HepG2 (cell line): Measurements from ENCODE around the gene CLDN14. TPM values are rescaled to one million over a fixed set of nuclear protein-coding genes. Genes with fewer than 3 reads are reported as not detected.

Experiments
- ATAC-seq: fragments of 200-7000 bp; cut with Tn5 transposase; 3 replicates; pipeline ENCODE4 v1.9.1; 2020; ENCODE audit warnings: mild to moderate bottlenecking, moderate library complexity
- BruUV-seq: library from RNA; stranded (reverse); fragments of 400-500 nt; replicated peaks from 2 replicates; lab custom pipeline; 2021; lab: Mats Ljungman, UMichigan
- CTCF ChIA-PET: fragments of 300-600 bp; formaldehyde crosslinking; extraction: SDS; loops from one replicate; lab custom pipeline; 2021; ENCODE audit warnings: low total read pairs, inconsistent platforms, low intra/inter-chr PET ratio; lab: Yijun Ruan, JAX
- POLR2A ChIA-PET: fragments of 350-600 bp; sonication (Branson Sonifier 250); formaldehyde crosslinking; loops from one replicate; lab custom pipeline; 2020; ENCODE audit warnings: antibody characterized with exemption, inconsistent platforms; lab: Yijun Ruan, JAX
- DNase-seq: peaks from one replicate; pipeline ENCODE4 v3.0.0-alpha.2; 2015; ENCODE audit warnings: low spot score
- FAIRE-seq: peaks from 3 replicates; lab custom pipeline; 2011; peaks lifted over from hg19 to GRCh38; lab: Jason Lieb, UNC
- H2AFZ ChIP-seq: one replicate; pipeline ENCODE4 v1.6.1; 2011; ENCODE audit warnings: low read length, inconsistent platforms
- H3K27ac ChIP-seq: fragments of 300-600 bp; 3 replicates; pipeline ENCODE4 v1.8.0; 2011; ENCODE audit warnings: mixed run types, mild to moderate bottlenecking, mixed read lengths, low read length, inconsistent platforms; ENCODE audit not compliant: insufficient read depth; ENCODE audit errors: extremely low read length
- H3K27me3 ChIP-seq, 2 experiments: fragments of 200-600 bp in 1 of 2; 2 replicates in 1 of 2; 3 replicates in 1 of 2; pipeline versions ENCODE4 v1.6.0 to v1.8.0; 2011; ENCODE audit warnings: low read length in 2 of 2, mild to moderate bottlenecking in 2 of 2, moderate library complexity in 2 of 2, inconsistent platforms in 1 of 2; ENCODE audit not compliant: insufficient read depth in 2 of 2, control insufficient read depth in 1 of 2
- H3K36me3 ChIP-seq, 2 experiments: fragments of 200-600 bp in 1 of 2; replicated peaks in 1 of 2; 2 replicates in 1 of 2; 3 replicates in 1 of 2; pipeline versions ENCODE4 v1.5.1 to v1.8.0; 2011; ENCODE audit warnings: low read length in 2 of 2, inconsistent platforms in 1 of 2; ENCODE audit not compliant: insufficient read depth in 2 of 2, control insufficient read depth in 1 of 2
- H3K4me1 ChIP-seq: 2 replicates; pipeline ENCODE4 v1.5.1; 2012; ENCODE audit warnings: low read length, inconsistent platforms; ENCODE audit not compliant: insufficient read depth
- H3K4me2 ChIP-seq: 2 replicates; pipeline ENCODE4 v1.6.0; 2011; ENCODE audit warnings: low read depth, low read length, inconsistent platforms
- H3K4me3 ChIP-seq, 3 experiments: fragments of 200-600 bp in 1 of 3; sonication (generic), shearing (Covaris generic) in 1 of 3; replicated peaks in 1 of 3; 2 replicates each; pipeline ENCODE4 v1.5.1; 2011 to 2016; ENCODE audit warnings: low read length in 3 of 3, inconsistent platforms in 2 of 3, low read depth in 2 of 3, mild to moderate bottlenecking in 2 of 3, control low read depth in 1 of 3, mixed read lengths in 1 of 3; ENCODE audit not compliant: insufficient read depth in 1 of 3
- H3K79me2 ChIP-seq: one replicate; pipeline ENCODE4 v1.6.1; 2011; ENCODE audit warnings: low read length, inconsistent platforms; ENCODE audit not compliant: insufficient read depth
- H3K9ac ChIP-seq: 2 replicates; pipeline ENCODE4 v1.6.0; 2011; ENCODE audit warnings: mild to moderate bottlenecking, low read depth, low read length, inconsistent platforms; ENCODE audit not compliant: insufficient read depth
- H3K9me3 ChIP-seq: 2 replicates; pipeline ENCODE4 v1.5.1; 2012; ENCODE audit warnings: mild to moderate bottlenecking, low read length
- H4K20me1 ChIP-seq: 2 replicates; pipeline ENCODE4 v1.6.0; 2011; ENCODE audit warnings: inconsistent platforms, mild to moderate bottlenecking, low read length, moderate library complexity; ENCODE audit not compliant: insufficient read depth
- ARHGAP35 ChIP-seq: sonication (generic); formaldehyde crosslinking; IDR thresholded peaks from 2 replicates; pipeline ENCODE4 v1.9.0; 2022; ENCODE audit warnings: mild to moderate bottlenecking, inconsistent platforms, moderate library complexity, missing genetic modification reagents, borderline replicate concordance
- NFRKB ChIP-seq: fragments of 450-650 bp; IDR thresholded peaks from 2 replicates; pipeline ENCODE4 v1.6.1; 2017
- WGBS: methylation state at CpG from one replicate; pipeline ENCODE4 v1.1.6; 2017; ENCODE audit warnings: low lambda C conversion rate; 5-methylcytosine and 5-hydroxymethylcytosine counted together
- in situ Hi-C: cut with HindIII; loops from 2 replicates; pipeline ENCODE4 v1.10.0; 2017; ENCODE audit warnings: low pct_unique_long_range_greater_than_20kb; ENCODE audit not compliant: extremely low pct_ligation_motif_present
- intact Hi-C: fragments of 100-400 bp; cut with micrococcal nuclease; formaldehyde crosslinking; loops from one replicate; pipeline ENCODE4 v1.10.0; 2022; ENCODE audit not compliant: unreplicated experiment
- polyA plus RNA-seq, 8 experiments: library from polyadenylated mRNA; depleted of rRNA in 3 of 8; stranded (reverse) in 7 of 8; unstranded in 1 of 8; fragments of >200 nt; fragmentation: Illumina TruSeq in 4 of 8; extraction: Trizol in 4 of 8; gene quantifications; 2 replicates each; pipeline versions ENCODE4 v1.2.1 to v1.2.3, GENCODE V29; 2011 to 2016; ENCODE audit warnings: low read depth in 4 of 8, missing spikeins in 1 of 8, mixed read lengths in 1 of 8; ENCODE audit not compliant: insufficient read depth in 1 of 8
- total RNA-seq, 5 experiments: library from RNA; depleted of rRNA; stranded (reverse); fragments of >200 nt; fragmentation: Illumina TruSeq; extraction: Trizol; gene quantifications; 2 replicates each; pipeline ENCODE4 v1.2.3, GENCODE V29; 2016; ENCODE audit warnings: low read depth in 1 of 5
- TF ChIP-seq, protein P1 (sequence below): sonication (generic); formaldehyde crosslinking; IDR thresholded peaks from 2 replicates; pipeline ENCODE4 v1.4.0; 2020; ENCODE audit warnings: missing genetic modification reagents, borderline replicate concordance
- TF ChIP-seq, protein P2 (sequence below): sonication (generic); formaldehyde crosslinking; IDR thresholded peaks from 2 replicates; pipeline ENCODE4 v1.4.0; 2020; ENCODE audit warnings: missing genetic modification reagents, mild to moderate bottlenecking, borderline replicate concordance

CLDN14 gene
- total and polyA plus RNA-seq, 2 of the 13 experiments (the other 11 are each of a cell fraction or from before 2014, with no cell fraction given): 1.1 to 1.4 TPM

DNA sequence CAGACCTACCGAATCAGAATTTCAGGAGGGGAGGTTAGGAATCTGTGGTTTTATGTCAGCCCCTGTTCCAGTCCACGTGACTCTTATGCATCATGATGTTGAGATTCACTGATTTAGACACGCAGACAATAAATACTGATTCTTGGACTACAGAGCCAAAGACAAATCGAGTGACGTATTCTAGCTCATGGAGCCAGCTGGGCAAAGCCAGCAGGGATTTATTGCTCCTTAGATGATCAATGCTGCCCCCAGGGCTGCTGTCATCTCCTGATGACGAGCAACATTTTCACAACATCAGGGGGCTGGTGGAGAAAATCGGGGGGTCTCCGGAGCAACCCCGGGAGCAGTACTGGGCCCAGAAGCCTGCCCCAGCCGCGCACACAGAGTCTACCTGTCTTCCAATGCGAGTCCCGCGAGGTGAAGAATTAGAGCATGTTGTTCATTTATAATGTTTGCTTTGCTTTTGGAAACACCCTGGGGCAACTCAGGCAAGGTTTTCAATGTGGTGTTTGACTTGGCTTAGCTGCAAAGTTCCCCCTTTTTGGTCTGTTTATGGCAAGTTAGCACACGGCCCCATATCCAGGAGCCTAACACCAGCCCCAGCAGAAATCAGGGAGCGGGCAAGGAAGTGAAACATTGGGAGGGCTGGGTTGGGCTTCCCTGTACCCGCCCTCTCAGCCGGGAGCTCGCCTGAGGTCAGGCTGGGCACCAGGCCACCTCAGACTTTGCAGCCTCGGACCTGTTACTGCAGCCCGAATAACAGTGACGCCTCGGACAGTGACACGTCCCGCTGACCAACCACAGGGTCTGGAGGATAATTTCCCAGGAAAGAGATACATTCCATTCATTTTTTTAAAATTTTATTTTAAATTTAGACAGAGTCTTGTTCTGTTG lies 19.9 kb upstream of the CLDN14 start (continued):
- TF ChIP-seq, protein P1, sequence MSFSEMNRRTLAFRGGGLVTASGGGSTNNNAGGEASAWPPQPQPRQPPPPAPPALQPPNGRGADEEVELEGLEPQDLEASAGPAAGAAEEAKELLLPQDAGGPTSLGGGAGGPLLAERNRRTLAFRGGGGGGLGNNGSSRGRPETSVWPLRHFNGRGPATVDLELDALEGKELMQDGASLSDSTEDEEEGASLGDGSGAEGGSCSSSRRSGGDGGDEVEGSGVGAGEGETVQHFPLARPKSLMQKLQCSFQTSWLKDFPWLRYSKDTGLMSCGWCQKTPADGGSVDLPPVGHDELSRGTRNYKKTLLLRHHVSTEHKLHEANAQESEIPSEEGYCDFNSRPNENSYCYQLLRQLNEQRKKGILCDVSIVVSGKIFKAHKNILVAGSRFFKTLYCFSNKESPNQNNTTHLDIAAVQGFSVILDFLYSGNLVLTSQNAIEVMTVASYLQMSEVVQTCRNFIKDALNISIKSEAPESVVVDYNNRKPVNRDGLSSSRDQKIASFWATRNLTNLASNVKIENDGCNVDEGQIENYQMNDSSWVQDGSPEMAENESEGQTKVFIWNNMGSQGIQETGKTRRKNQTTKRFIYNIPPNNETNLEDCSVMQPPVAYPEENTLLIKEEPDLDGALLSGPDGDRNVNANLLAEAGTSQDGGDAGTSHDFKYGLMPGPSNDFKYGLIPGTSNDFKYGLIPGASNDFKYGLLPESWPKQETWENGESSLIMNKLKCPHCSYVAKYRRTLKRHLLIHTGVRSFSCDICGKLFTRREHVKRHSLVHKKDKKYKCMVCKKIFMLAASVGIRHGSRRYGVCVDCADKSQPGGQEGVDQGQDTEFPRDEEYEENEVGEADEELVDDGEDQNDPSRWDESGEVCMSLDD: no peak
- no peak for TF ChIP-seq NFRKB

DNA sequence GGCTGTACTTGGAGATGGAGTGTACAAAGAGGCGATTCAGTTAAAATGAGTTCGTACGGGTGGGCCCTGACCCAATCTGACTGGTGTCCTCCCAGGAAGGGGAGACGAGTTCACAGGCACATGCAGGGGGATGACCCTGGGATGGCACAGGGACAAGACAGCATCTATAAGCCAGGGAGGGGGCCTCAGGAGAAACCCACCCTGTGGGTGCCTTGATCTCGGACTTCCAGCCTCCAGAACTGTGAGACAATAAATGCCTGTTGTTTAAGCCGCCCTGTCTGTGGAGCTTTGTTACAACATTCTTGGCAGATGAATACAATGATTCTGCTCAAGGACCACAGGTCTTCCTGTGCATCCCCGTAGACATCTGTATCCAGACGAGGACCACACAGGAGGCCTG lies 14.6 kb upstream of the CLDN14 start:
- DNase-seq (no peak), FAIRE-seq (no peak), ATAC-seq (no peak)
- Histone ChIP-seq H3K4me2 (no peak overlapping the region), H3K36me3 (no peaks in the 10 kb centered on the region), H3K4me1 (peaks cover 13% of the 10 kb centered on the region), H3K27me3 (peaks cover 2 to 19% of the 10 kb centered on the region in 2 experiments; a peak in 4 of 5 replicates), H2AFZ (no peak overlapping the region), H3K27ac (no peak overlapping the region), H4K20me1 (no peaks in the 10 kb centered on the region), H3K9ac (no peak overlapping the region), H3K9me3 (no peaks in the 10 kb centered on the region), H3K4me3 (no peak overlapping the region), H3K79me2 (no peaks in the 10 kb centered on the region)
- ChIA-PET POLR2A (no interaction called here), CTCF (no interaction called here)
- no TSS peak for BruUV-seq
- in situ Hi-C loops: no loop called here
- TF ChIP-seq, protein P2, sequence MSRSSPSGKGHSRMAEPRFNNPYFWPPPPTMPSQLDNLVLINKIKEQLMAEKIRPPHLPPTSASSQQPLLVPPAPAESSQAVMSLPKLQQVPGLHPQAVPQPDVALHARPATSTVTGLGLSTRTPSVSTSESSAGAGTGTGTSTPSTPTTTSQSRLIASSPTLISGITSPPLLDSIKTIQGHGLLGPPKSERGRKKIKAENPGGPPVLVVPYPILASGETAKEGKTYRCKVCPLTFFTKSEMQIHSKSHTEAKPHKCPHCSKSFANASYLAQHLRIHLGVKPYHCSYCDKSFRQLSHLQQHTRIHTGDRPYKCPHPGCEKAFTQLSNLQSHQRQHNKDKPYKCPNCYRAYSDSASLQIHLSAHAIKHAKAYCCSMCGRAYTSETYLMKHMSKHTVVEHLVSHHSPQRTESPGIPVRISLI (CRISPR knock-in tag): no peak
- TF ChIP-seq ARHGAP35 (CRISPR knock-in tag): no peak
- intact Hi-C loops: no loop called here
- WGBS: 34% methylated on average over 6 of the region's 8 CpGs
